Kidney epithelial cell (primary cell): ENCODE results near the gene CYLC1. TPM values are rescaled to one million over a fixed set of nuclear protein-coding genes. Genes with fewer than 3 reads are reported as not detected.
A peak's percentile ranks its signal among the peaks of the same experiment; 100 is the strongest.

Experiments used
- DNase-seq: peaks from one replicate; pipeline ENCODE4 v3.0.0-alpha.2; 2010; ENCODE audit warnings: low read depth
- H3K27me3 ChIP-seq: 2 replicates; pipeline ENCODE4 v1.6.0; 2011; ENCODE audit warnings: low read length; ENCODE audit not compliant: control insufficient read depth, insufficient read depth
- H3K36me3 ChIP-seq: 2 replicates; pipeline ENCODE4 v1.5.1; 2011; ENCODE audit warnings: low read length; ENCODE audit not compliant: control insufficient read depth, insufficient read depth
- H3K4me3 ChIP-seq: 2 replicates; pipeline ENCODE4 v1.5.1; 2011; ENCODE audit warnings: low read depth, mild to moderate bottlenecking, control low read depth, low read length
- total RNA-seq: library from RNA; depleted of rRNA; stranded (reverse); fragments of >200 nt; gene quantifications from 2 replicates; pipeline ENCODE4 v1.2.3, GENCODE V29; 2015
- TF ChIP-seq, protein P1 (sequence below): IDR thresholded peaks from 2 replicates; pipeline ENCODE4 v1.5.1; 2011; ENCODE audit warnings: mild to moderate bottlenecking, moderate library complexity, low read length, control low read depth, inconsistent platforms; ENCODE audit not compliant: insufficient read depth, poor library complexity, severe bottlenecking

The CYLC1 gene, protein sequence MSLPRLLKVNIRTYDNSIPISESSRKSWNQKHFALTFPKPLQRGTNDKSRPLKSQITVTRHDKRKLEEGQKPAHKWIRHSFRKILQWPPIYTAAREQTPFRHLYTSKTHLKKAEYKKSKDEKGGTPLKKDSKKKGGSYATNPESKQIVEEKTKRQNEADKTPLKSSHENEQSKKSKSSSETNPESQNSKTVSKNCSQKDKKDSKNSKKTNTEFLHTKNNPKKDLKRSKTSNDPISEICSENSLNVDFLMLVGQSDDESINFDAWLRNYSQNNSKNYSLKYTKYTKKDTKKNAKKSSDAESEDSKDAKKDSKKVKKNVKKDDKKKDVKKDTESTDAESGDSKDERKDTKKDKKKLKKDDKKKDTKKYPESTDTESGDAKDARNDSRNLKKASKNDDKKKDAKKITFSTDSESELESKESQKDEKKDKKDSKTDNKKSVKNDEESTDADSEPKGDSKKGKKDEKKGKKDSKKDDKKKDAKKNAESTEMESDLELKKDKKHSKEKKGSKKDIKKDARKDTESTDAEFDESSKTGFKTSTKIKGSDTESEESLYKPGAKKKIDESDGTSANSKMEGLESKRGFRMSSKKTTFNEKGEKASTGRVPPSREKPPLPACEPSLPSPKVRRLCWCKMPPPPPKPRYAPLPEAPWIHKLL
- total RNA-seq: not detected in 2 replicates

DNA sequence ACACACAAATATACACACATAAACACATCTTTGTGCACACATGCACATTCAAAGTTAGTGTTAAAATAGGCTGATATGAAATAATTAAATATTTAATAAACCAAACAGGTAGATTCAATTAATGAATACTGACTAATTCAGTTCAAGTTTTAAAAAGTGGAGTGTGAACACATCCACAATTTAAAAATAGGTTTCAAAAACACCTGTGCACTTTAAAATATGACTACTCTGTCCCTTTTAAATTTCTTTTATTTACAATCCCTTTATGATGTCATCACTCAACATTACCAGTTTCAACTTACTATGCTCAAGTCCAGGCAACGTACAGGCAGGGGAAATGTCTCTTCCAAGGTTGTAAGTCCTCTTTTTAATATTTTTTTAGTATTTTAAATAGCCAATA is at the start of gene CYLC1:
CYLC1 (plus strand) TSS at position 301 of the 400 bp plus-strand sequence; CDS start at position 338, 37 bp downstream.
- Histone ChIP-seq H3K36me3 (no peaks in the 10 kb centered on the region), H3K4me3 (no peak within 1 kb of the TSS), H3K27me3 (no peaks in the 10 kb centered on the region)
- no peak for DNase-seq
- TF ChIP-seq, protein P1, sequence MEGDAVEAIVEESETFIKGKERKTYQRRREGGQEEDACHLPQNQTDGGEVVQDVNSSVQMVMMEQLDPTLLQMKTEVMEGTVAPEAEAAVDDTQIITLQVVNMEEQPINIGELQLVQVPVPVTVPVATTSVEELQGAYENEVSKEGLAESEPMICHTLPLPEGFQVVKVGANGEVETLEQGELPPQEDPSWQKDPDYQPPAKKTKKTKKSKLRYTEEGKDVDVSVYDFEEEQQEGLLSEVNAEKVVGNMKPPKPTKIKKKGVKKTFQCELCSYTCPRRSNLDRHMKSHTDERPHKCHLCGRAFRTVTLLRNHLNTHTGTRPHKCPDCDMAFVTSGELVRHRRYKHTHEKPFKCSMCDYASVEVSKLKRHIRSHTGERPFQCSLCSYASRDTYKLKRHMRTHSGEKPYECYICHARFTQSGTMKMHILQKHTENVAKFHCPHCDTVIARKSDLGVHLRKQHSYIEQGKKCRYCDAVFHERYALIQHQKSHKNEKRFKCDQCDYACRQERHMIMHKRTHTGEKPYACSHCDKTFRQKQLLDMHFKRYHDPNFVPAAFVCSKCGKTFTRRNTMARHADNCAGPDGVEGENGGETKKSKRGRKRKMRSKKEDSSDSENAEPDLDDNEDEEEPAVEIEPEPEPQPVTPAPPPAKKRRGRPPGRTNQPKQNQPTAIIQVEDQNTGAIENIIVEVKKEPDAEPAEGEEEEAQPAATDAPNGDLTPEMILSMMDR: no peak

DNA sequence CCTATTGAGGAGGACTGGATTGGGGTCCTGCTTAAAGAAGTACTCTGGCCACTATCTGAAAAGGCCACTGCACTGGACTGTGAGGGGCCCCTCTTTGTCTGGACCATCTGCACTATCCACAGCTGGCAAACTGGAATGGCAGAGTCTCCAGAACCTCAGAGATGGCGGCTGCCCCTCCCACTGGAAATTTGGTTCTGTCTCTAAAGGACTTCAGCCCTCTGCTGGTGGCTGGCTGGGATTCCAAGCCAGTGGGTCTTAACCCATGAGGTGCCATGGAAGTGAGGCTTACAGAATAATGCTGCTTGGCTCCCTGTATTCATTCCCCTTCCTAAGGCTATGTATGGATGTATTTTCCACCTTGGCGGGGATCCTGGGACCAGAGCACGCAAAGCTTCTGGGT is 41.6 kb upstream of the CYLC1 start:
- DNase-seq: no peak
- TF ChIP-seq, protein P1: no peak
- no peak overlapping the region for H3K4me3 ChIP-seq
- no peaks in the 10 kb centered on the region for H3K36me3 ChIP-seq
- no peaks in the 10 kb centered on the region for H3K27me3 ChIP-seq

DNA sequence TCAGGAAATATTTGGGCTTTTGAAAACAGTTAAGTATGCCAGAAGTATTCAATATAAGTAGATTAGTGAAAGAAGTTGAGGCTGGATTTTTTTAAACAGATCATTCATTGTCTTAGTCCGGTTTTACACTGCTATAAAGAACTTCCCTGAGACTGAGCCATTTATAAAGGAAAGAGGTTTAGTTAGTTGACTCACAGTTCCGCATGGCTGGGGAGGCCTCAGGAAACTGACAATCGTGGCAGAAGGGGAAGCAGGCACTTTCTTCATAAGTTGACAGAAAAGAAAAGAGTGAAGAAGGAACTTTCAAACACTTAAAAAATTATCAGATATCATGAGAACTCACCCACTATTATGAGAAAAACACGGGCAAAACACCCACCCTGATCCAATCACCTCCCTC is 31.1 kb upstream of the CYLC1 start:
- TF ChIP-seq, protein P1: no peak
- Histone ChIP-seq H3K4me3 (no peak overlapping the region), H3K36me3 (no peaks in the 10 kb centered on the region), H3K27me3 (no peaks in the 10 kb centered on the region)
- DNase-seq: no peak

DNA sequence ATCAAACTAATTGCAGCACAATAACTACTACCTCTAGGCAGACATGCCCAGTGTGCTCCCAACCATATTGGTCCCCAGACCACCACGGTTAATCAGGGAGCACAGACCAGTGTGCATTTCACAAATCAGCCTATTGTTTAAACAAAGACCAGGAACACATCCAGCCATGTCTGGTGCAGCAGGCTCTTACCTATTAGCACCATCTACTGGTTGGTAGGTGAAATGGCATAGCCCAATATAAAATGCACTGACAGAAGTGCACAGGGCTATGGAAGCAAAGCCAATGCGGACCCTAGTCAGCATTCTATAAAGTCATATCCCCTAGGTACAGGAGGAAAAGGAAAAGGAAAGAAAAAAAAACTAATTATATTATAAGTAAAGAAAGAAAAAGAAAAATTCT is 15.5 kb upstream of the CYLC1 start:
- Histone ChIP-seq H3K36me3 (no peaks in the 10 kb centered on the region), H3K27me3 (no peaks in the 10 kb centered on the region), H3K4me3 (no peak overlapping the region)
- DNase-seq: no peak
- TF ChIP-seq, protein P1: peak; percentile 63

DNA sequence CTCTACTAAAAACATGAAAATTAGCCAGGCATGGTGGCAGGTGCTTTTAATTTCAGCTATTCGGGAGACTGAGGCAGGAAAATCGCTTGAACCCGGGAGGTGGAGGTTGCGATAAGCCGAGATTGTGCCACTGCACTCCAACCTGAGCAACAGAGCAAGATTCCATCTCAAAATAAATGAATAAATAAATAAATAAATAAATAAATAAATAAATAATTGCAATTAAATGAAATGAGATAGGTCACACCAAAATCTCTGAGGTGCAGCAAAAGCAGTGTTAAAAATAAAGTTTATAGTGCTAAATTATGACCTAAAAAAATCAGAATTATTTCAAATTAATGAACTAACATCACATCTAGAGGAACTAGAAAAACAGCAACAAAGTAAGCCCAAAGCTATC is 13.6 kb upstream of the CYLC1 start:
- DNase-seq: no peak
- Histone ChIP-seq H3K27me3 (no peaks in the 10 kb centered on the region), H3K4me3 (no peak overlapping the region), H3K36me3 (no peaks in the 10 kb centered on the region)
- TF ChIP-seq, protein P1: no peak

DNA sequence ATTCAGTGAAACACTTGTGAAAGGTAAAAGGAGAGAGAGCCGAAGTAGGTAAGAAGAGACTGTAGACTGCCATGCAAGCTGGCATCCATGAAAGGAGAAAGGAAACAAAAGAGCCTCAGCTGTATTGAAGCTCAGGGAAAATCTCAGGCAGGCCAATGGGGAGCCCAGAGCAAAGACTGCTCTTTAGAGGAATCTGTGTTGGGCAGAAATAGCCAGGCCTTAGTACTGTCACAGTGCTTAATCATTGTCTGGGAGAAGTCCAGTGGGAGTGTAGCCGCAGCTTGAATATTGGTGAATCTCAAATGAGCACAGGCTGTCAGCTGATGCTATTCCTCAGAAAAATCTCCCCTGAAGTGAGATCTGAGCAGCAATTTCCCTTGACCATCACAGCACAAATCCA is 27.6 kb downstream of the CYLC1 start:
- TF ChIP-seq, protein P1: no peak
- Histone ChIP-seq H3K36me3 (no peaks in the 10 kb centered on the region), H3K4me3 (no peak overlapping the region), H3K27me3 (no peaks in the 10 kb centered on the region)
- no peak for DNase-seq
